Activated CD4-positive, alpha-beta T cell treated with anti-CD3 and anti-CD28 coated beads for 36 hours (primary cell): Measurements from ENCODE around the gene ALOX15B. TPM values are rescaled to one million over a fixed set of nuclear protein-coding genes. Genes with fewer than 3 reads are reported as not detected.

Source experiments
- ATAC-seq: fragments of 200-7000 bp; cut with Tn5 transposase; one replicate; pipeline ENCODE4 v1.10.0; 2021; ENCODE audit warnings: mild to moderate bottlenecking, moderate library complexity
- CTCF ChIA-PET: fragments of 350-600 bp; sonication (Branson Sonifier 250); formaldehyde crosslinking; loops from one replicate; lab custom pipeline; 2021; ENCODE audit warnings: antibody characterized with exemption; lab: Charles Lee
- POLR2A ChIA-PET: fragments of 350-600 bp; sonication (Branson Sonifier 250); formaldehyde crosslinking; loops from one replicate; lab custom pipeline; 2021; ENCODE audit warnings: antibody characterized with exemption, inconsistent platforms; lab: Charles Lee
- DNase-seq: peaks from one replicate; pipeline ENCODE4 v3.0.0-alpha.2; 2020
- H3K27ac Mint-ChIP-seq: one replicate; pipeline ENCODE4 v1.8.0; 2021; ENCODE audit warnings: mixed read lengths
- H3K27me3 Mint-ChIP-seq: one replicate; pipeline ENCODE4 v1.8.0; 2021; ENCODE audit warnings: mixed read lengths
- H3K36me3 Mint-ChIP-seq: one replicate; pipeline ENCODE4 v1.8.0; 2021; ENCODE audit warnings: low read depth, mixed read lengths
- H3K4me1 Mint-ChIP-seq: one replicate; pipeline ENCODE4 v1.8.0; 2021; ENCODE audit warnings: mixed read lengths
- H3K4me3 Mint-ChIP-seq: one replicate; pipeline ENCODE4 v1.8.0; 2021; ENCODE audit warnings: mild to moderate bottlenecking, moderate library complexity, mixed read lengths
- H3K9me3 Mint-ChIP-seq: one replicate; pipeline ENCODE4 v1.8.0; 2021; ENCODE audit warnings: low read depth, mixed read lengths
- intact Hi-C, 2 experiments: fragments of 100-400 bp; cut with DNase I in 1 of 2; cut with micrococcal nuclease in 1 of 2; formaldehyde crosslinking; loops; one replicate each; pipeline versions ENCODE4 v1.14.2 to v1.15.1; 2022 to 2024; cut with DNase I, micrococcal nuclease
- total RNA-seq, 2 experiments: library from RNA; stranded (reverse); gene quantifications; one replicate each; pipeline ENCODE4 v1.2.3, GENCODE V29; 2021

Gene ALOX15B
- total RNA-seq, 2 experiments from 2014 or later, result 0.09 to 0.18 TPM

GRCh38 chr17:8002721-8003593 is 35.9 kb upstream of the ALOX15B start:
- H3K4me3 Mint-ChIP-seq, result no peak overlapping the region
- POLR2A ChIA-PET, result no interaction called here
- CTCF ChIA-PET, result interaction anchor here (0.6 to 2.8 kb wide), 7 partner anchors 13 to 116 kb away, joined by 3 to 32 read pairs (median 5); no protein-coding TSS in a partner anchor

DNA sequence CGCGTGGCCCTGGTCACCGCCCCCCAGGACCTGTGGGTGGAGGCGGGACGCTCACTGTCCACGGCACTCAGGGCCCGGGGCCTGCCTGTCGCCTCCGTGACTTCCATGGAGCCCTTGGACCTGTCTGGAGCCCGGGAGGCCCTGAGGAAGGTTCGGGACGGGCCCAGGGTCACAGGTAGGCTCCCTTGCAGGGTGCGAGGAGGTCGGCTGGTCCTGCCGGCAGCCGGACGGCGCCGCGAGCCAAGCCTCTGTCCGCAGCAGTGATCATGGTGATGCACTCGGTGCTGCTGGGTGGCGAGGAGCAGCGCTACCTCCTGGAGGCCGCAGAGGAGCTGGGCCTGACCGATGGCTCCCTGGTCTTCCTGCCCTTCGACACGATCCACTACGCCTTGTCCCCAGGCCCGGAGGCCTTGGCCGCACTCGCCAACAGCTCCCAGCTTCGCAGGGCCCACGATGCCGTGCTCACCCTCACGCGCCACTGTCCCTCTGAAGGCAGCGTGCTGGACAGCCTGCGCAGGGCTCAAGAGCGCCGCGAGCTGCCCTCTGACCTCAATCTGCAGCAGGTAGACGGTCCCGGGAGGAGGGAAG is 35.2 kb upstream of the ALOX15B start:
- H3K36me3 Mint-ChIP-seq, result no peaks in the 10 kb centered on the region
- no peak for ATAC-seq
- no peak for DNase-seq
- CTCF ChIA-PET, result interaction anchor here (1.2 kb wide), 1 partner anchor 13 kb away, joined by 4 read pairs; no protein-coding TSS in a partner anchor
- no peak overlapping the region for H3K4me3 Mint-ChIP-seq
- peaks cover 35% of the 10 kb centered on the region for H3K27me3 Mint-ChIP-seq
- intact Hi-C loops, result no loop called here
- POLR2A ChIA-PET, result no interaction called here
- peaks cover 6% of the 10 kb centered on the region for H3K4me1 Mint-ChIP-seq
- H3K27ac Mint-ChIP-seq, result no peak overlapping the region
- no peaks in the 10 kb centered on the region for H3K9me3 Mint-ChIP-seq

More at GRCh38 chr17:8002721-8003593, 35.9 kb upstream of the ALOX15B start:
- H3K4me1 Mint-ChIP-seq, result peaks cover 6% of the 10 kb centered on the region
- H3K9me3 Mint-ChIP-seq, result no peaks in the 10 kb centered on the region
- H3K27ac Mint-ChIP-seq, result no peak overlapping the region
- intact Hi-C loops, result no loop called here
- no peak for DNase-seq
- no peaks in the 10 kb centered on the region for H3K36me3 Mint-ChIP-seq
- H3K27me3 Mint-ChIP-seq, result peaks cover 38% of the 10 kb centered on the region
- ATAC-seq, result no peak

DNA sequence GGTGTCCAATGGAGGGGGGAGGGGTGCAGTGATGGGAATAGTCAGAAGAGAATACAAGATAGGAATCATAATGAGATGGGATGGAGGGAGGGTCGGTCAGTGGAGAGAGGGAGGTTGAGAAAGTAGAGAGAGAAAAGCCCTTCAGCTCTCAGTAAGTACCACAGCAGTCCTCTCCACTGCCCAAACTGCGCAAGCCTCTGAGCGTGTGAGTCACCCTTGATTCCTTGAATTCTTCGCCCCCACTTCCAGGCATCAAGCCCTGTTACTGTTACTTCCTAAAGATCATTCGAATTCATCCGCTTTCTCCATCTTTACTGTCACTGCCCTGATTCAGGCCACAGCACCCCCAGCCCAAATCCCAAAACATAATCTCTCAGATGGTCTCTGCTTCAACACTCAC is 34.0 kb upstream of the ALOX15B start:
- H3K9me3 Mint-ChIP-seq, result no peaks in the 10 kb centered on the region
- ATAC-seq, result no peak
- H3K27me3 Mint-ChIP-seq, result peaks cover 30% of the 10 kb centered on the region
- intact Hi-C loops, result no loop called here
- no peak overlapping the region for H3K27ac Mint-ChIP-seq
- H3K36me3 Mint-ChIP-seq, result no peaks in the 10 kb centered on the region
- peaks cover 6% of the 10 kb centered on the region for H3K4me1 Mint-ChIP-seq
- DNase-seq, result no peak
- ChIA-PET POLR2A (no interaction called here), CTCF (interaction anchor here (0.6 to 1.2 kb wide), 5 partner anchors 12 to 406 kb away, joined by 3 to 4 read pairs (median 3); no protein-coding TSS in a partner anchor)
- no peak overlapping the region for H3K4me3 Mint-ChIP-seq

DNA sequence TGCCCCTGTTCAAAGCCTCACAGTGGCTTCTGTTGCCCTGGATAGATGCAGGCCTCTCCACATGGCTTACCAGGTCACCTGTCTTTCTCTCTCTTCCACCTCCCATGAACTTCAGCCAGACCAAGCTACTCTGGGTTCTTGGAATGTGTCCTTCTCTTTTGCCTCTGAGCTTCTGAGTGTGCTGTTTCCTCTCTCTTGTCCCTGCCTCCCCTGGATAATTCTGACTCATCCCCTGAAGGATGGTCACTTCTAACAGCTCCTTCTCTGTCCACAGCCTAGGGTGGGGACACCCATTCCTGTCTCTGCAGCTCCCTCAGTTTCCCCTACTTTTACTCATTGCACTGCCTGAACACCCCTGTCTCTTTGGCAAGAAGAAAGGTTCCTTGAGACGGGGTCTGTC is 33.5 kb upstream of the ALOX15B start:
- Mint-ChIP-seq H3K36me3 (no peaks in the 10 kb centered on the region), H3K4me3 (no peak overlapping the region), H3K27ac (no peak overlapping the region), H3K4me1 (peaks cover 6% of the 10 kb centered on the region), H3K27me3 (peaks cover 29% of the 10 kb centered on the region), H3K9me3 (no peaks in the 10 kb centered on the region)
- ATAC-seq, result no peak
- intact Hi-C loops, result no loop called here
- POLR2A ChIA-PET, result no interaction called here
- no peak for DNase-seq
- CTCF ChIA-PET, result interaction anchor here (0.6 to 1.2 kb wide), 3 partner anchors 16 to 182 kb away, joined by 3 to 4 read pairs (median 3); no protein-coding TSS in a partner anchor

DNA sequence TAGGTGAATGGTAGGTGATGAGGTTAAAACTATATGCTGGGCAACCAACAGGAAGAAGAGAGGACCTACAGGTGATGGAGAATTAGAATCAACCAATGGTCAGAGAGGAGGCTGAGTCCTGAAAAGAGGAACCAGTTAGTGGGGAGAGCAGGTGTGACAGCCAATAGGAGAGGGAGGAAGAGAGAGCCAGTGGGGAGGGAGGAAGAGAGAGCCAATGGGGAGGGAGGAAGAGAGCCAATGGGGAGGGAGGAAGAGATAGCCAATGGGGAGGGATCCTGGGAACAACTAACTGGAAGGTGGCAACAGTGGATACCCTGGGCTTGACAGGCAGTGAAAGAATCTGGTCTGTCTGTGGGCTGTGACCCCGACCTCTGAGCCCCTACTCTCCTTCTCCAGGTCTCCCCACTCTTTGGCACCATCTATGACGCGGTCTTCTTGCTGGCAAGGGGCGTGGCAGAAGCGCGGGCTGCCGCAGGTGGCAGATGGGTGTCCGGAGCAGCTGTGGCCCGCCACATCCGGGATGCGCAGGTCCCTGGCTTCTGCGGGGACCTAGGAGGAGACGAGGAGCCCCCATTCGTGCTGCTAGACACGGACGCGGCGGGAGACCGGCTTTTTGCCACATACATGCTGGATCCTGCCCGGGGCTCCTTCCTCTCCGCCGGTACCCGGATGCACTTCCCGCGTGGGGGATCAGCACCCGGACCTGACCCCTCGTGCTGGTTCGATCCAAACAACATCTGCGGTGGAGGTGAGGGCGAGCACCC is 32.7 kb upstream of the ALOX15B start:
- DNase-seq, result no peak
- Mint-ChIP-seq H3K36me3 (no peaks in the 10 kb centered on the region), H3K27ac (no peak overlapping the region), H3K4me3 (no peak overlapping the region), H3K9me3 (no peaks in the 10 kb centered on the region), H3K4me1 (peaks cover 6% of the 10 kb centered on the region), H3K27me3 (peaks cover 24% of the 10 kb centered on the region)
- intact Hi-C loops, result no loop called here
- ChIA-PET POLR2A (no interaction called here), CTCF (interaction anchor here (0.6 to 1.2 kb wide), 3 partner anchors 16 to 183 kb away, joined by 3 to 4 read pairs (median 3); no protein-coding TSS in a partner anchor)
- peak; percentile 85 for ATAC-seq

GRCh38 chr17:8006836-8007680 is 31.8 kb upstream of the ALOX15B start:
- Mint-ChIP-seq H3K27ac (no peak overlapping the region), H3K9me3 (no peaks in the 10 kb centered on the region), H3K27me3 (peaks cover 20% of the 10 kb centered on the region), H3K36me3 (no peaks in the 10 kb centered on the region), H3K4me3 (no peak overlapping the region), H3K4me1 (peaks cover 3% of the 10 kb centered on the region)
- DNase-seq (no peak), ATAC-seq (no peak)
- ChIA-PET CTCF (no interaction called here), POLR2A (no interaction called here)
- intact Hi-C loops, result no loop called here

- no peak for DNase-seq
- no peak for ATAC-seq
- CTCF ChIA-PET, result no interaction called here
- intact Hi-C loops, result no loop called here
- no peak overlapping the region for H3K27ac Mint-ChIP-seq
- H3K4me3 Mint-ChIP-seq, result no peak overlapping the region
- POLR2A ChIA-PET, result interaction anchor here (0.6 kb wide), 1 partner anchor 77 kb away, joined by 9 read pairs; no protein-coding TSS in a partner anchor
- H3K27me3 Mint-ChIP-seq, result peaks cover 16% of the 10 kb centered on the region
- H3K4me1 Mint-ChIP-seq, result no peaks in the 10 kb centered on the region
- H3K36me3 Mint-ChIP-seq, result no peaks in the 10 kb centered on the region
- H3K9me3 Mint-ChIP-seq, result no peaks in the 10 kb centered on the region
These were observed 31.0 kb upstream of the ALOX15B start for GRCh38 chr17:8007836-8008235.

DNA sequence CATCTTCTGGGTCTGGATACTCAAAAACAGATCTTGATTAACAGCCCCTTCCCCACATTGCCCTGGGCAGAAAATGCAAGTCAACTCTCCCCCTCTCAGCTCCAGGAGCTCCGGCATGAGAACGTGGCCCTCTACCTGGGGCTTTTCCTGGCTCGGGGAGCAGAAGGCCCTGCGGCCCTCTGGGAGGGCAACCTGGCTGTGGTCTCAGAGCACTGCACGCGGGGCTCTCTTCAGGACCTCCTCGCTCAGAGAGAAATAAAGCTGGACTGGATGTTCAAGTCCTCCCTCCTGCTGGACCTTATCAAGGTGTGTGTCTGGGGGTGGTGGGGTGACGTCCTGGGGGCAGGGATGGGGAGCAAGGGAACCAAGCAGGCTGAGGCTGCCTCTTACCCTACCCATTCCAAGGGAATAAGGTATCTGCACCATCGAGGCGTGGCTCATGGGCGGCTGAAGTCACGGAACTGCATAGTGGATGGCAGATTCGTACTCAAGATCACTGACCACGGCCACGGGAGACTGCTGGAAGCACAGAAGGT is 26.7 kb upstream of the ALOX15B start:
- H3K9me3 Mint-ChIP-seq, result no peaks in the 10 kb centered on the region
- peaks cover 6% of the 10 kb centered on the region for H3K27me3 Mint-ChIP-seq
- POLR2A ChIA-PET, result no interaction called here
- intact Hi-C loops, result no loop called here
- ATAC-seq (no peak), DNase-seq (no peak)
- H3K27ac Mint-ChIP-seq, result no peak overlapping the region
- no peak overlapping the region for H3K4me3 Mint-ChIP-seq
- CTCF ChIA-PET, result no interaction called here
- peaks cover 5% of the 10 kb centered on the region for H3K4me1 Mint-ChIP-seq
- H3K36me3 Mint-ChIP-seq, result no peaks in the 10 kb centered on the region

DNA sequence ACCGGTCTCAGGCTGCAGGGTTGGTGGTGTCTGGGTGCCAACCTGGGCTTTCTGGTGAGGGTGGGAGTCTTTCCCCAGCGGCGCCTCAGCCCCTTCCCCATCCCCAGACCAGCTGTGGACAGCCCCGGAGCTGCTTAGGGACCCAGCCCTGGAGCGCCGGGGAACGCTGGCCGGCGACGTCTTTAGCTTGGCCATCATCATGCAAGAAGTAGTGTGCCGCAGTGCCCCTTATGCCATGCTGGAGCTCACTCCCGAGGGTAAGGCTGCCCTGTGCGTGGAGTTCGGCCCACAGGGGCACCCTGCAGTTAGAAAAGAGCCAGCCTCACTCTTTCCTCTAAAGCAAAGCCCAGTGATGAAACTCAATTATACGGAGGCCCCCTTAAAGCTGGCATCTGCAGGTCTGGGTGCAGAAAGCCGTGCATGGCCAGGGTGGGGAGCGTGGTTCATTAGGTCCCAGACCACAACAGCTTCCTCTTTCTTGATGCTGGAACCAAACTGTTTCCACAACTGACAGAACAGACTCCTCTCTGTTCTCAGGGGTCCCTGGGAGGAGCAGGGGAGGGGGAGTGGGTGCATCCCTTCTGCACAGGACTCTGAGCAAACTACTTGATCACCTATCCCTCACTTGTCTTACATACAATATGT is 25.7 kb upstream of the ALOX15B start:
- H3K27me3 Mint-ChIP-seq, result peaks cover 6% of the 10 kb centered on the region
- ATAC-seq, result no peak
- POLR2A ChIA-PET, result no interaction called here

More for the DNA sequence above, 25.7 kb upstream of the ALOX15B start:
- peaks cover 5% of the 10 kb centered on the region for H3K4me1 Mint-ChIP-seq
- H3K36me3 Mint-ChIP-seq, result no peaks in the 10 kb centered on the region
- CTCF ChIA-PET, result interaction anchor here (0.9 to 1.5 kb wide), 2 partner anchors 16 to 188 kb away, joined by 4 to 6 read pairs; no protein-coding TSS in a partner anchor
- intact Hi-C loops, result no loop called here
- H3K27ac Mint-ChIP-seq, result no peak overlapping the region
- no peaks in the 10 kb centered on the region for H3K9me3 Mint-ChIP-seq
- no peak overlapping the region for H3K4me3 Mint-ChIP-seq
- DNase-seq, result no peak
